Esophagus squamous epithelium (tissue), 5 donors: ENCODE results near the gene ANKFN1. TPM values are rescaled to one million over a fixed set of nuclear protein-coding genes. Genes with fewer than 3 reads are reported as not detected.

Experiments used
- DNase-seq: peaks from one replicate; lab custom pipeline; 2025; lab: John Stamatoyannopoulos, UW
- H3K27ac ChIP-seq, 4 donors: fragments of 200-600 bp; sonication (generic); one replicate each; pipeline ENCODE4 v1.5.1; 2016 to 2019; ENCODE audit warnings: mild to moderate bottlenecking in 1 of 4
- H3K27me3 ChIP-seq, 4 donors: fragments of 200-600 bp; sonication (generic); 1 replicate in 3 of 4; 2 replicates in 1 of 4; pipeline versions ENCODE4 v1.5.1 to v1.6.0; 2017 to 2021; ENCODE audit warnings: antibody characterized with exemption in 1 of 4
- H3K36me3 ChIP-seq, 3 donors: fragments of 200-600 bp; sonication (generic); one replicate each; pipeline ENCODE4 v1.5.1; 2016 to 2019
- H3K4me1 ChIP-seq, 3 donors: fragments of 200-600 bp; sonication (generic); one replicate each; pipeline ENCODE4 v1.5.1; 2017 to 2019
- H3K4me3 ChIP-seq, 4 donors: fragments of 200-600 bp; sonication (generic); 1 replicate in 3 of 4; 2 replicates in 1 of 4; pipeline ENCODE4 v1.5.1; 2016 to 2019; ENCODE audit warnings: mild to moderate bottlenecking in 2 of 4, moderate library complexity in 1 of 4
- H3K9me3 ChIP-seq, 3 donors: fragments of 200-600 bp; sonication (generic); one replicate each; pipeline ENCODE4 v1.5.1; 2016 to 2019
- CTCF ChIP-seq, 6 experiments: fragments of 450-650 bp in 4 of 6; fragments of 200-600 bp in 2 of 6; sonication (generic) in 2 of 6; IDR thresholded peaks; one replicate each; pipeline ENCODE4 v1.5.1; 2016 to 2019; ENCODE audit warnings: antibody characterized with exemption in 6 of 6, mild to moderate bottlenecking in 4 of 6, moderate library complexity in 4 of 6
- POLR2A ChIP-seq, 4 donors: fragments of 450-650 bp; IDR thresholded peaks; one replicate each; pipeline ENCODE4 v1.6.1; 2017; ENCODE audit warnings: antibody characterized with exemption in 4 of 4, mild to moderate bottlenecking in 4 of 4, moderate library complexity in 3 of 4
- WGBS, 2 donors: methylation state at CpG; one replicate each; pipeline ENCODE4 v1.1.5; 2018; 5-methylcytosine and 5-hydroxymethylcytosine counted together
- intact Hi-C: fragments of 100-400 bp; cut with DNase I; formaldehyde crosslinking; loops from one replicate; pipeline ENCODE4 v1.15.0; 2022
- total RNA-seq, 4 donors: library from RNA; depleted of rRNA; stranded (reverse); fragments of >200 nt; gene quantifications; one replicate each; pipeline ENCODE4 v1.1.0, GENCODE V29; 2016
- donor health status: DM: yes; HTN: yes; CAD: no.

The ANKFN1 gene
- total RNA-seq, 4 donors from 2014 or later: under 0.01 to 0.31 TPM; not detected in 2

GRCh38 chr17:56502120-56502654, 348.9 kb downstream of the ANKFN1 start:
- Histone ChIP-seq H3K4me3 (no peak overlapping the region), H3K4me1 (peaks cover 8 to 56% (median 15%) of the 10 kb centered on the region in 3 donors), H3K27me3 (no peaks in the 10 kb centered on the region), H3K36me3 (no peaks in the 10 kb centered on the region), H3K9me3 (no peaks in the 10 kb centered on the region), H3K27ac (peak overlapping the region in 3 of 4 donors; percentile 65 to 67 (median 67))
- DNase-seq: no peak
- WGBS, 2 donors: 37 to 49% methylated on average over 5 of the region's 5 CpGs
- TF ChIP-seq POLR2A (IDR thresholded peaks at IDR 0.05) (no peak), CTCF (IDR thresholded peaks at IDR 0.05) (no peak)
- intact Hi-C loops: no loop called here

GRCh38 chr17:56505154-56505756, 352.0 kb downstream of the ANKFN1 start:
- no peaks in the 10 kb centered on the region for H3K36me3 ChIP-seq
- H3K4me3 ChIP-seq: no peak overlapping the region
- no peak for DNase-seq
- H3K27ac ChIP-seq: no peak overlapping the region
- peaks cover 8 to 54% (median 15%) of the 10 kb centered on the region in 3 donors for H3K4me1 ChIP-seq
- H3K27me3 ChIP-seq: no peaks in the 10 kb centered on the region
- H3K9me3 ChIP-seq: no peaks in the 10 kb centered on the region
- WGBS, 2 donors: 63 to 73% methylated on average over 2 of the region's 2 CpGs
- TF ChIP-seq CTCF (IDR thresholded peaks at IDR 0.05): no peak
- intact Hi-C loops: no loop called here

- DNase-seq: no peak
- H3K36me3 ChIP-seq: no peaks in the 10 kb centered on the region
- H3K4me3 ChIP-seq: no peak overlapping the region
- no peak overlapping the region for H3K27ac ChIP-seq
- intact Hi-C loops: no loop called here
- peaks cover 8 to 43% (median 15%) of the 10 kb centered on the region in 3 donors for H3K4me1 ChIP-seq
- H3K9me3 ChIP-seq: no peaks in the 10 kb centered on the region
- TF ChIP-seq POLR2A (IDR thresholded peaks at IDR 0.05) (no peak), CTCF (IDR thresholded peaks at IDR 0.05) (no peak)
- H3K27me3 ChIP-seq: no peaks in the 10 kb centered on the region
Measured at GRCh38 chr17:56506349-56506748, 353.1 kb downstream of the ANKFN1 start.

GRCh38 chr17:56510554-56511342, 357.5 kb downstream of the ANKFN1 start:
- no peaks in the 10 kb centered on the region for H3K9me3 ChIP-seq
- no peak overlapping the region for H3K27ac ChIP-seq
- no peaks in the 10 kb centered on the region for H3K4me1 ChIP-seq
- TF ChIP-seq POLR2A (IDR thresholded peaks at IDR 0.05) (no peak), CTCF (IDR thresholded peaks at IDR 0.05) (no peak)
- H3K36me3 ChIP-seq: no peaks in the 10 kb centered on the region
- intact Hi-C loops: no loop called here
- H3K4me3 ChIP-seq: no peak overlapping the region
- H3K27me3 ChIP-seq: no peaks in the 10 kb centered on the region
- WGBS, 2 donors: 87 to 95% methylated on average over 3 to 25 of the region's 46 CpGs
- DNase-seq: no peak

- Histone ChIP-seq H3K27ac (no peak overlapping the region), H3K4me1 (no peaks in the 10 kb centered on the region), H3K36me3 (no peaks in the 10 kb centered on the region), H3K4me3 (no peak overlapping the region), H3K27me3 (no peaks in the 10 kb centered on the region), H3K9me3 (no peaks in the 10 kb centered on the region)
- no peak for DNase-seq
- TF ChIP-seq POLR2A (IDR thresholded peaks at IDR 0.05) (no peak), CTCF (IDR thresholded peaks at IDR 0.05) (no peak)
- 71% methylated on average over 2 of the region's 2 CpGs for WGBS, 2 donors
- intact Hi-C loops: no loop called here
Measured at GRCh38 chr17:56514264-56514663, 361.0 kb downstream of the ANKFN1 start.
